GM20000 (cell line): ENCODE measurements around the gene KCTD20.

Experiments
- DNase-seq: peaks from one replicate; pipeline ENCODE4 v3.0.0; 2012; ENCODE audit warnings: low spot score
- TF ChIP-seq, protein P1 (sequence below): IDR thresholded peaks from 2 replicates; pipeline ENCODE4 v1.5.1; 2012; ENCODE audit warnings: mild to moderate bottlenecking, control low read depth; ENCODE audit errors: extremely low read depth, missing control alignments

KCTD20 gene

DNA sequence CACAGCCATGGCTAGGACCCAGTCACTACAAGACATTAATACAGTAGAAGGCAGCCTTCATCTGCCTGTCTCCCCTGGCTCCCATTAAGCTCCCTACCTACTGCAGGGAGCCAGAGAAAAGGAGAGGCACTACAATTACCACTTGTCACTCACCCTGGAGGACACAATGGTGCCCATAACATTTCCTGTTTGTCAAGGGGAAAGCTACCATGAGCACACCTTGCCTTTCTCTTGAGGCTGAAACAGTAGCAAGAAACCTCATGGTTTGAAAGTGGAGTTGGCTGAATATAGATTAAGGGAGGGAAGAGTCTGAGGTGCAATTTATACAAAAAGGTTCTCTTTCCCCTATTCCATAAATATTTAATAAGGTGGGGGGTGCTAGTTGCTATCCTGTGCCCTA, 76.6 kb downstream of the KCTD20 start:
- TF ChIP-seq, protein P1, sequence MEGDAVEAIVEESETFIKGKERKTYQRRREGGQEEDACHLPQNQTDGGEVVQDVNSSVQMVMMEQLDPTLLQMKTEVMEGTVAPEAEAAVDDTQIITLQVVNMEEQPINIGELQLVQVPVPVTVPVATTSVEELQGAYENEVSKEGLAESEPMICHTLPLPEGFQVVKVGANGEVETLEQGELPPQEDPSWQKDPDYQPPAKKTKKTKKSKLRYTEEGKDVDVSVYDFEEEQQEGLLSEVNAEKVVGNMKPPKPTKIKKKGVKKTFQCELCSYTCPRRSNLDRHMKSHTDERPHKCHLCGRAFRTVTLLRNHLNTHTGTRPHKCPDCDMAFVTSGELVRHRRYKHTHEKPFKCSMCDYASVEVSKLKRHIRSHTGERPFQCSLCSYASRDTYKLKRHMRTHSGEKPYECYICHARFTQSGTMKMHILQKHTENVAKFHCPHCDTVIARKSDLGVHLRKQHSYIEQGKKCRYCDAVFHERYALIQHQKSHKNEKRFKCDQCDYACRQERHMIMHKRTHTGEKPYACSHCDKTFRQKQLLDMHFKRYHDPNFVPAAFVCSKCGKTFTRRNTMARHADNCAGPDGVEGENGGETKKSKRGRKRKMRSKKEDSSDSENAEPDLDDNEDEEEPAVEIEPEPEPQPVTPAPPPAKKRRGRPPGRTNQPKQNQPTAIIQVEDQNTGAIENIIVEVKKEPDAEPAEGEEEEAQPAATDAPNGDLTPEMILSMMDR = no peak
- no peak for DNase-seq

DNA sequence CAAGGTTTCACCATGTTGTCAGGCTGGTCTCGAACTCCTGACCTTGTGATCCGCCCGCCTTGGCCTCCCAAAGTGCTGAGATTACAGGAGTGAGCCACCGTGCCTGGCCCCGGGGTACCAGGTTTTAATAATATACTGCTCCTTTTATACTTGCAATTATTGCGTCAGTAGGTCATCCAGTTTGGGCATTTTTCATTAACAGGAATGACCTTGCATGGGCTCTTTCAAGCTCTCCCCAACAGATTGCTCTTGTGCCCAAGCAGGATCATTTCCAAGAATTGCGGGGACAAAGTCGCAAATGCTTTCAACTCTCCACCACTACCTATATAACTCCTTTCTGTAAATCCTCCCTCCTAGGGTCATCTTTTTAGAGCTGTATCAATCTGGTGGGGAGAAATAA, 80.7 kb downstream of the KCTD20 start:
- TF ChIP-seq, protein P1 = no peak
- no peak for DNase-seq

DNA sequence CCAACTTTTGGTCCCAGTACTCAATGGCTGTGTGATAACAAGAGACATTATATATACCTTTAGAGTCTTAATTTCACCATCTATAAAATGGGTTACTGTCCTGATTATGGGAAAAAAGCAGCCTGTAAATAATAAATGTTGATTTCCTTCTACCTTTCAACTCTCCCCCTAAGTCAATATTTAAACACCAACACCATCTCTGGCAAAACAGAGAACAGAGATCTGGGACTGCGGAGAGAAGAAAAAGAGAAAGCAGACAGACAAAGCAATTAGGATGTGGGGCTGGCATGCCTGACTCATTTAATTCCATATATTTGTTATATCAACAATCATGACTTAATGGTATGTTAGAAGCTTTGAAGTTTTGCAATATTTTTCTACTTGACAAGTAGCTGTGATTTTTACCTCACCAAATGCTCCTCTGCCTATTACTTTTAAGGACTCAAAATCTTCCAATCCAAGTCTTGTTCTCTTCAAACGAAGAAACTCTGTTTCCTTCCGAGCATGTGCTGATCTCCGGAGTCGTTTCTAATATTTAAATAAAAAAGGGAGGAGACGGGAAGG, 81.2 kb downstream of the KCTD20 start:
- TF ChIP-seq, protein P1 = no peak
- no peak for DNase-seq

DNA sequence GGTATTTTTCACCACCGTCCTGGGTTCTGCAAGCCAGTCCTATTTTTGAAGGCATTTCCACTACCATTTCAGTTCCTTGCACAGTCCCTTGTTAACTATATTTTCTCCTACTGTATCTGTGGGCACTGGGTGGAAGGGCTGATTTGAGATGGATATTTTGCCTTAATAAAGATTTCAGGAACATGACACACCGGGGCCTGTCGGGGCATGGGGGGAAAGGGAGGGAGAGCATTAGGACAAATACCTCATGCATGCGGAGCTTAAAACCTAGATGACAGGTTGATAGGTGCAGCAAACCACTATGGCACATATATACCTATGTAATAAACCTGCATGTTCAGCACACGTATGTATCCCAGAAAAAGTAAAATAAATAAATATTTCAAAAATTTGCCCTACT, 82.1 kb downstream of the KCTD20 start:
- no peak for DNase-seq
- TF ChIP-seq, protein P1 = no peak

DNA sequence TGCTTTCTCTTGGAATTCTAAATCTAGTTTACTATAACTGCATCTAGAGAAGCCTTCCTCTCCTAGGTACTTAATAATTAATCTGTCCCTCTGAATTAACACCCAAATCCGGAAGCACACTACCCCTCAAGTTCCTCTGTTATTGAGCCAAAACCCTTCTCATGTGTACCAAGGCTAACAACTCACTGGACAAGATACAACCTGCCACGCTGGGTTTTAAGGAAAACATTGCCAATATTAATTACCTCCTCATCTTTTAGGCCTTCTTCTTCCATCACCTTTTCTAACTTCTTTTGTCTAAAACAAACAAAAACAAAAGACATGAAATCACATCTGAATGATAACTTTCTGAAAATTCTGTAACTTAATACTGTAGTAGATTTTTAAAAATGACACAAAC, 82.5 kb downstream of the KCTD20 start:
- no peak for DNase-seq
- TF ChIP-seq, protein P1 = no peak

DNA sequence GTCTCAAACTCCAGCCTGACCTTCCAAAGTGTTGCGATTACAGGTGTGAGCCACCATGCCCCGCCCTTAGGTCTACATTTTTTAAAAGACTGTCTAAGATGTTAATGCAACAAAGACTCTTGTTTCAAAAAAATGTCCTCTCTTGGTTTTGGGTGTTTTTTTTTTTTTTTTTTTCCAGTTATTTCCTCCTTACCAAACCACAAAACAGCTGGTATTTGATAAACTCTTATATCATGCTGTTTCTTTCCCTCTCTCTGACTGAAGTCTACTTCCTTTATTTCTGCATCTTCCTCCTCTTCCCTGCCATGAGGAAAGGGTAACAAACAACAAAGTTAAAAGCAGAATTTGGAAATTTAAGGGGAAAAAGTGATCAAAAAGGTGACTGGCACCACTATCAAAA, 83.3 kb downstream of the KCTD20 start:
- no peak for DNase-seq
- TF ChIP-seq, protein P1 = no peak

DNA sequence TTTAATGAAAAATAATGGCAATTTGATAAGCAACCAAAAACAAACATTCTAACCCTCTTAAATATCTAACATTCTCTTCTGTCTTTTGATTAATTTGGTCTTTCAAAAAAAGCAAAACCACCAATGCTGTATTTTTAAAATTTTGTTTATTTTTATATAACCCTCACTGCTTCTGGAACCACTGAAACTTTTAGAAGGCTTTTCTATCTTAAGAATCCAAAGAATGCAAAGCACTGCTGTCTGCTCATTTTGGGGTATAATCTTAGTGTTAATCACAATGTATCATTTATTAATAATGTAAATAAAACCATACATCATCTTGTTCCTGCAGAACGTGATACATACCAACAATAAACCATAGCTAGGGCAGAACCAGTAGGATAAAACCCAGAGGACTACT, 90.5 kb downstream of the KCTD20 start:
- TF ChIP-seq, protein P1 = no peak
- DNase-seq = no peak
